ENCODE results near the gene FCER1G. TPM values are rescaled to one million over a fixed set of nuclear protein-coding genes. Genes with fewer than 3 reads are reported as not detected.

FCER1G gene
- total RNA-seq, 2 donors from 2014 or later = 0.68 to 0.69 TPM

- Histone ChIP-seq H3K9ac (ENCODE audit: extremely low read depth, low read length, poor library complexity, severe bottlenecking) (no peak overlapping the region), H3K4me3 (ENCODE audit: low read length) (no peak overlapping the region), H3K27me3 (ENCODE audit: control insufficient read depth, insufficient read depth, low read length, poor library complexity, severe bottlenecking) (no peaks in the 10 kb centered on the region), H3K4me1 (ENCODE audit: control insufficient read depth, insufficient read depth, low read length) (peaks cover 4% of the 10 kb centered on the region), H3K9me3 (ENCODE audit: control insufficient read depth, low read length) (no peaks in the 10 kb centered on the region), H3K36me3 (ENCODE audit: control insufficient read depth, insufficient read depth, low read length) (peaks cover under 1% of the 10 kb centered on the region), H3K27ac (ENCODE audit: low read depth, low read length) (no peak overlapping the region)
- WGBS, 2 experiments (ENCODE audit: insufficient coverage in 1 of 2, insufficient read length in 1 of 2) = 67 to 84% methylated on average over 1 of the region's 1 CpG
- Mint-ChIP-seq H3K4me3 (no peak overlapping the region), H3K4me1 (peaks cover 14% of the 10 kb centered on the region), H3K9me3 (no peaks in the 10 kb centered on the region), H3K27me3 (ENCODE audit: insufficient read depth) (no peaks in the 10 kb centered on the region), H3K27ac (no peak overlapping the region), H3K36me3 (ENCODE audit: low read depth) (peaks cover under 1% of the 10 kb centered on the region)
- peak; percentile 66 for TF ChIP-seq CTCF (conservative IDR thresholded peaks at IDR 0.05)
- DNase-seq = no peak
These were observed 34.5 kb upstream of the FCER1G start for GRCh38 chr1:161180639-161181038.

GRCh38 chr1:161182214-161182613, 32.9 kb upstream of the FCER1G start:
- no peak overlapping the region for H3K27ac Mint-ChIP-seq
- Histone ChIP-seq H3K4me1 (ENCODE audit: control insufficient read depth, insufficient read depth, low read length) (peaks cover 4% of the 10 kb centered on the region), H3K9ac (ENCODE audit: extremely low read depth, low read length, poor library complexity, severe bottlenecking) (no peak overlapping the region), H3K27ac (ENCODE audit: low read depth, low read length) (no peak overlapping the region), H3K36me3 (ENCODE audit: control insufficient read depth, insufficient read depth, low read length) (no peaks in the 10 kb centered on the region), H3K4me3 (ENCODE audit: low read length) (no peak overlapping the region), H3K27me3 (ENCODE audit: control insufficient read depth, insufficient read depth, low read length, poor library complexity, severe bottlenecking) (no peaks in the 10 kb centered on the region), H3K9me3 (ENCODE audit: control insufficient read depth, low read length) (no peaks in the 10 kb centered on the region)
- no peaks in the 10 kb centered on the region for H3K27me3 Mint-ChIP-seq (ENCODE audit: insufficient read depth)
- TF ChIP-seq CTCF (conservative IDR thresholded peaks at IDR 0.05) = no peak
- H3K36me3 Mint-ChIP-seq (ENCODE audit: low read depth) = no peaks in the 10 kb centered on the region
- H3K4me3 Mint-ChIP-seq = no peak overlapping the region
- peaks cover 7% of the 10 kb centered on the region for H3K4me1 Mint-ChIP-seq
- WGBS, 2 experiments (ENCODE audit: insufficient coverage in 1 of 2, insufficient read length in 1 of 2) = 98 to 100% methylated on average over 1 of the region's 1 CpG
- DNase-seq = no peak
- H3K9me3 Mint-ChIP-seq = no peaks in the 10 kb centered on the region

GRCh38 chr1:161185282-161185682, 29.8 kb upstream of the FCER1G start:
- no peaks in the 10 kb centered on the region for H3K4me1 Mint-ChIP-seq
- no peak overlapping the region for H3K27ac Mint-ChIP-seq
- no peaks in the 10 kb centered on the region for H3K36me3 Mint-ChIP-seq (ENCODE audit: low read depth)
- Histone ChIP-seq H3K4me3 (ENCODE audit: low read length) (no peak overlapping the region), H3K27me3 (ENCODE audit: control insufficient read depth, insufficient read depth, low read length, poor library complexity, severe bottlenecking) (no peaks in the 10 kb centered on the region), H3K9me3 (ENCODE audit: control insufficient read depth, low read length) (no peaks in the 10 kb centered on the region), H3K4me1 (ENCODE audit: control insufficient read depth, insufficient read depth, low read length) (no peaks in the 10 kb centered on the region), H3K27ac (ENCODE audit: low read depth, low read length) (no peak overlapping the region), H3K9ac (ENCODE audit: extremely low read depth, low read length, poor library complexity, severe bottlenecking) (no peak overlapping the region), H3K36me3 (ENCODE audit: control insufficient read depth, insufficient read depth, low read length) (no peaks in the 10 kb centered on the region)
- DNase-seq = no peak
- no peaks in the 10 kb centered on the region for H3K27me3 Mint-ChIP-seq (ENCODE audit: insufficient read depth)
- H3K4me3 Mint-ChIP-seq = no peak overlapping the region
- no peaks in the 10 kb centered on the region for H3K9me3 Mint-ChIP-seq
- TF ChIP-seq CTCF (conservative IDR thresholded peaks at IDR 0.05) = no peak
- 60 to 73% methylated on average over 1 to 3 of the region's 3 CpGs for WGBS, 2 experiments (ENCODE audit: insufficient coverage in 1 of 2, insufficient read length in 1 of 2)

Data from endodermal cell (in vitro differentiated cells).